Breast epithelium (tissue), 3 donors: ENCODE results near the gene COL5A1.

ENCODE experiments used
- POLR2A ChIP-seq: fragments of 450-650 bp; IDR thresholded peaks from one replicate; pipeline ENCODE4 v1.6.1; 2016; ENCODE audit warnings: antibody characterized with exemption, mild to moderate bottlenecking, moderate library complexity
- POLR2AphosphoS5 ChIP-seq, 3 donors: sonication (generic); formaldehyde crosslinking; IDR thresholded peaks; one replicate each; pipeline ENCODE4 v1.6.1; 2017; ENCODE audit warnings: antibody characterized with exemption in 3 of 3
- TF ChIP-seq, protein P1 (sequence below), 3 donors: fragments of 450-650 bp; IDR thresholded peaks; one replicate each; pipeline ENCODE4 v1.5.1; 2016 to 2017; ENCODE audit warnings: antibody characterized with exemption in 3 of 3, mild to moderate bottlenecking in 3 of 3, moderate library complexity in 3 of 3

DNA sequence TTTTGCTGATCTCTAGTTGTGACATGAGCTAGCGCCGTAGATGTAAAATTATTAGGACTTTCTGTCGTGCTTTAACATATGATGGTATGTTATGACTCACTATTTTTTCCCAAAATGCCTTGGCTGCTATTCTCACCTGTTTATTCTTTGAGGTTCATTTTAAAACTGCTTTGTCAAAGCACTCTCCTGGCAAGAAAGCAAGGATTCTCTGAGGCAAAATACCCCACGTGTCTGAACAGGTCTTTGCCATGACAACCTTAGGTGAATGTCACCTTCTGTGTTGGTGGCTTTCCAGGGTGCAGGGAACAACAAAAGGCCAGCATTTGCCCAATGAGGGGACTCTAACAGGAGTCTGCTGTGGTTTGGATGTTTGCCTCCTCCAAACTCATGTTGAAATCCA, 30.6 kb upstream of the COL5A1 start:
- TF ChIP-seq POLR2A (no peak), POLR2AphosphoS5 (IDR thresholded peaks at IDR 0.05) (no peak)
- TF ChIP-seq, protein P1, sequence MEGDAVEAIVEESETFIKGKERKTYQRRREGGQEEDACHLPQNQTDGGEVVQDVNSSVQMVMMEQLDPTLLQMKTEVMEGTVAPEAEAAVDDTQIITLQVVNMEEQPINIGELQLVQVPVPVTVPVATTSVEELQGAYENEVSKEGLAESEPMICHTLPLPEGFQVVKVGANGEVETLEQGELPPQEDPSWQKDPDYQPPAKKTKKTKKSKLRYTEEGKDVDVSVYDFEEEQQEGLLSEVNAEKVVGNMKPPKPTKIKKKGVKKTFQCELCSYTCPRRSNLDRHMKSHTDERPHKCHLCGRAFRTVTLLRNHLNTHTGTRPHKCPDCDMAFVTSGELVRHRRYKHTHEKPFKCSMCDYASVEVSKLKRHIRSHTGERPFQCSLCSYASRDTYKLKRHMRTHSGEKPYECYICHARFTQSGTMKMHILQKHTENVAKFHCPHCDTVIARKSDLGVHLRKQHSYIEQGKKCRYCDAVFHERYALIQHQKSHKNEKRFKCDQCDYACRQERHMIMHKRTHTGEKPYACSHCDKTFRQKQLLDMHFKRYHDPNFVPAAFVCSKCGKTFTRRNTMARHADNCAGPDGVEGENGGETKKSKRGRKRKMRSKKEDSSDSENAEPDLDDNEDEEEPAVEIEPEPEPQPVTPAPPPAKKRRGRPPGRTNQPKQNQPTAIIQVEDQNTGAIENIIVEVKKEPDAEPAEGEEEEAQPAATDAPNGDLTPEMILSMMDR (IDR thresholded peaks at IDR 0.05) = no peak
